T-cell (primary cell): ENCODE data around the gene GPRIN2. TPM values are rescaled to one million over a fixed set of nuclear protein-coding genes. Genes with fewer than 3 reads are reported as not detected.

Source experiments
- ATAC-seq, 4 experiments: fragments of 200-7000 bp in 3 of 4; fragments of 150-1000 bp in 1 of 4; cut with Tn5 transposase; replicated peaks in 1 of 4; 1 replicate in 3 of 4; 2 replicates in 1 of 4; pipeline ENCODE4 v1.10.0; 2021; ENCODE audit warnings: moderate library complexity in 3 of 4, mild to moderate bottlenecking in 2 of 4, moderate number of reproducible peaks in 1 of 4
- CTCF ChIA-PET, 2 donors: fragments of 300-600 bp; sonication (Branson Sonifier 250); formaldehyde crosslinking; loops; one replicate each; lab custom pipeline; 2022; ENCODE audit warnings: antibody characterized with exemption in 2 of 2; lab: Charles Lee
- POLR2A ChIA-PET, 2 donors: fragments of 300-600 bp; sonication (Branson Sonifier 250); formaldehyde crosslinking; loops; one replicate each; lab custom pipeline; 2022; ENCODE audit warnings: antibody characterized with exemption in 2 of 2; lab: Charles Lee
- DNase-seq, 35 experiments: peaks; one replicate each; pipeline versions ENCODE4 v3.0.0 to v3.0.0-alpha.2; 2013 to 2023
- H3K27ac ChIP-seq: one replicate; pipeline ENCODE4 v1.5.1; 2013; ENCODE audit warnings: low read length
- H3K27me3 ChIP-seq, 2 experiments: replicated peaks in 1 of 2; 1 replicate in 1 of 2; 2 replicates in 1 of 2; pipeline versions ENCODE4 v1.6.1 to v1.7.0; 2013; ENCODE audit warnings: low read length in 1 of 2, mixed read lengths in 1 of 2; ENCODE audit not compliant: control insufficient read depth in 2 of 2, insufficient read depth in 2 of 2; ENCODE audit errors: extremely low read depth in 1 of 2
- H3K36me3 ChIP-seq, 2 donors: 1 replicate in 1 of 2; 2 replicates in 1 of 2; pipeline versions ENCODE4 v1.6.1 to v1.7.0; 2013; ENCODE audit warnings: low read length in 1 of 2; ENCODE audit not compliant: control insufficient read depth in 2 of 2, insufficient read depth in 1 of 2; ENCODE audit errors: extremely low read depth in 1 of 2
- H3K4me1 ChIP-seq, 2 experiments: 1 replicate in 1 of 2; 2 replicates in 1 of 2; pipeline versions ENCODE4 v1.6.1 to v1.7.0; 2013; ENCODE audit warnings: low read length in 2 of 2, mixed read lengths in 1 of 2; ENCODE audit not compliant: insufficient read depth in 2 of 2, control insufficient read depth in 1 of 2; ENCODE audit errors: extremely low read depth in 1 of 2
- H3K4me3 ChIP-seq, 2 donors: 1 replicate in 1 of 2; 2 replicates in 1 of 2; pipeline versions ENCODE4 v1.5.1 to v1.7.0; 2013; ENCODE audit warnings: mild to moderate bottlenecking in 2 of 2, low read length in 1 of 2, moderate library complexity in 1 of 2; ENCODE audit not compliant: control insufficient read depth in 1 of 2; ENCODE audit errors: extremely low read depth in 1 of 2
- H3K9me3 ChIP-seq: 2 replicates; pipeline ENCODE4 v1.7.0; 2013
- H3K27ac Mint-ChIP-seq, 2 donors: one replicate each; pipeline ENCODE4 v1.8.0; 2020 to 2021; ENCODE audit warnings: mild to moderate bottlenecking in 2 of 2, mixed read lengths in 2 of 2
- H3K27me3 Mint-ChIP-seq, 2 donors: one replicate each; pipeline ENCODE4 v1.8.0; 2021 to 2022; ENCODE audit warnings: mixed read lengths in 2 of 2
- H3K36me3 Mint-ChIP-seq: one replicate; pipeline ENCODE4 v1.8.0; 2021; ENCODE audit warnings: mixed read lengths
- H3K4me1 Mint-ChIP-seq, 3 donors: one replicate each; pipeline ENCODE4 v1.8.0; 2020 to 2022; ENCODE audit warnings: mixed read lengths in 3 of 3, mild to moderate bottlenecking in 1 of 3
- H3K4me3 Mint-ChIP-seq, 3 donors: one replicate each; pipeline ENCODE4 v1.8.0; 2020 to 2022; ENCODE audit warnings: mild to moderate bottlenecking in 3 of 3, mixed read lengths in 3 of 3, moderate library complexity in 3 of 3
- H3K9me3 Mint-ChIP-seq, 3 donors: one replicate each; pipeline ENCODE4 v1.8.0; 2020 to 2022; ENCODE audit warnings: mixed read lengths in 3 of 3
- WGBS: methylation state at CpG from one replicate; pipeline ENCODE4 v1.1.5; 2013; ENCODE audit warnings: missing lambda C conversion rate; ENCODE audit not compliant: insufficient coverage; 5-methylcytosine and 5-hydroxymethylcytosine counted together
- total RNA-seq, 35 experiments: library from RNA in 6 of 35; stranded (reverse) in 6 of 35; fragments of 120-200 nt in 1 of 35; gene quantifications; one replicate each; pipeline versions ENCODE4 v1.2.1 to v1.2.4 and lab custom pipeline; 2013 to 2026

Gene GPRIN2
- total RNA-seq, 5 donors from 2014 or later (not counting 1 experiment from before 2014, with no cell fraction given): not detected

- H3K4me1 ChIP-seq: peaks cover 0 to 7% of the 10 kb centered on the region in 2 experiments
- H3K27ac ChIP-seq: no peak overlapping the region
- POLR2A ChIA-PET: no interaction called here
- Mint-ChIP-seq H3K4me1 (peaks cover 6 to 14% (median 9%) of the 10 kb centered on the region in 3 donors), H3K36me3 (no peaks in the 10 kb centered on the region), H3K27me3 (peaks cover 0 to 5% of the 10 kb centered on the region in 2 donors), H3K4me3 (no peak overlapping the region), H3K9me3 (no peaks in the 10 kb centered on the region), H3K27ac (no peak overlapping the region)
- 56% methylated on average over 4 of the region's 4 CpGs for WGBS
- no peaks in the 10 kb centered on the region for H3K36me3 ChIP-seq
- H3K27me3 ChIP-seq: peaks cover 0 to 81% of the 10 kb centered on the region in 2 experiments
- peak in 1 of 35 experiments; percentile 1 for DNase-seq
- H3K4me3 ChIP-seq: no peak overlapping the region
- CTCF ChIA-PET: interaction anchor here in 1 of 2 donors (0.6 kb wide), 1 partner anchor 530 kb away, joined by 3 read pairs; no protein-coding TSS in a partner anchor
- ATAC-seq: no peak
- no peaks in the 10 kb centered on the region for H3K9me3 ChIP-seq
These were observed 1.1 kb downstream of the GPRIN2 start for GRCh38 chr10:46555366-46555712.

GRCh38 chr10:46554166-46554781 lies 2.2 kb downstream of the GPRIN2 start:
- WGBS: 87% methylated on average over 7 of the region's 7 CpGs
- Mint-ChIP-seq H3K27me3 (peaks cover 1 to 5% of the 10 kb centered on the region in 2 donors), H3K4me1 (peaks cover 6 to 14% (median 9%) of the 10 kb centered on the region in 3 donors), H3K9me3 (no peaks in the 10 kb centered on the region), H3K4me3 (no peak overlapping the region), H3K36me3 (no peaks in the 10 kb centered on the region), H3K27ac (no peak overlapping the region)
- H3K27me3 ChIP-seq: peaks cover 0 to 88% of the 10 kb centered on the region in 2 experiments
- peaks cover 0 to 7% of the 10 kb centered on the region in 2 experiments for H3K4me1 ChIP-seq
- DNase-seq (peak in 3 of 35 experiments; percentile 0 to 20 (median 0)), ATAC-seq (no peak)
- ChIA-PET POLR2A (no interaction called here), CTCF (no interaction called here)
- H3K9me3 ChIP-seq: no peaks in the 10 kb centered on the region
- H3K36me3 ChIP-seq: no peaks in the 10 kb centered on the region
- H3K27ac ChIP-seq: no peak overlapping the region
- no peak overlapping the region for H3K4me3 ChIP-seq

GRCh38 chr10:46553238-46554049 lies 3.0 kb downstream of the GPRIN2 start:
- DNase-seq (peak in 5 of 35 experiments; percentile 0 to 24 (median 3)), ATAC-seq (no peak)
- Mint-ChIP-seq H3K27ac (no peak overlapping the region), H3K4me3 (no peak overlapping the region), H3K9me3 (no peaks in the 10 kb centered on the region), H3K27me3 (peaks cover 1 to 5% of the 10 kb centered on the region in 2 donors), H3K4me1 (peaks cover 6 to 14% (median 9%) of the 10 kb centered on the region in 3 donors), H3K36me3 (no peaks in the 10 kb centered on the region)
- H3K36me3 ChIP-seq: no peaks in the 10 kb centered on the region
- H3K4me3 ChIP-seq: no peak overlapping the region
- peaks cover 0 to 82% of the 10 kb centered on the region in 2 experiments for H3K27me3 ChIP-seq
- CTCF ChIA-PET: no interaction called here
- peaks cover 0 to 7% of the 10 kb centered on the region in 2 experiments for H3K4me1 ChIP-seq
- POLR2A ChIA-PET: no interaction called here
- 58% methylated on average over 2 of the region's 2 CpGs for WGBS
- no peak overlapping the region for H3K27ac ChIP-seq
- H3K9me3 ChIP-seq: no peaks in the 10 kb centered on the region

GRCh38 chr10:46552526-46553237 lies 3.8 kb downstream of the GPRIN2 start:
- peaks cover 0 to 7% of the 10 kb centered on the region in 2 experiments for H3K4me1 ChIP-seq
- Mint-ChIP-seq H3K36me3 (no peaks in the 10 kb centered on the region), H3K9me3 (no peaks in the 10 kb centered on the region), H3K4me1 (peaks cover 6 to 9% (median 9%) of the 10 kb centered on the region in 3 donors), H3K4me3 (no peak overlapping the region), H3K27me3 (peaks cover 1 to 5% of the 10 kb centered on the region in 2 donors), H3K27ac (no peak overlapping the region)
- no peaks in the 10 kb centered on the region for H3K9me3 ChIP-seq
- 86% methylated on average over 10 of the region's 10 CpGs for WGBS
- no peaks in the 10 kb centered on the region for H3K36me3 ChIP-seq
- ATAC-seq (no peak), DNase-seq (peak in 5 of 35 experiments; percentile 0 to 12 (median 1))
- POLR2A ChIA-PET: no interaction called here
- no peak overlapping the region for H3K27ac ChIP-seq
- peaks cover 0 to 82% of the 10 kb centered on the region in 2 experiments for H3K27me3 ChIP-seq
- H3K4me3 ChIP-seq: no peak overlapping the region
- CTCF ChIA-PET: no interaction called here

DNA sequence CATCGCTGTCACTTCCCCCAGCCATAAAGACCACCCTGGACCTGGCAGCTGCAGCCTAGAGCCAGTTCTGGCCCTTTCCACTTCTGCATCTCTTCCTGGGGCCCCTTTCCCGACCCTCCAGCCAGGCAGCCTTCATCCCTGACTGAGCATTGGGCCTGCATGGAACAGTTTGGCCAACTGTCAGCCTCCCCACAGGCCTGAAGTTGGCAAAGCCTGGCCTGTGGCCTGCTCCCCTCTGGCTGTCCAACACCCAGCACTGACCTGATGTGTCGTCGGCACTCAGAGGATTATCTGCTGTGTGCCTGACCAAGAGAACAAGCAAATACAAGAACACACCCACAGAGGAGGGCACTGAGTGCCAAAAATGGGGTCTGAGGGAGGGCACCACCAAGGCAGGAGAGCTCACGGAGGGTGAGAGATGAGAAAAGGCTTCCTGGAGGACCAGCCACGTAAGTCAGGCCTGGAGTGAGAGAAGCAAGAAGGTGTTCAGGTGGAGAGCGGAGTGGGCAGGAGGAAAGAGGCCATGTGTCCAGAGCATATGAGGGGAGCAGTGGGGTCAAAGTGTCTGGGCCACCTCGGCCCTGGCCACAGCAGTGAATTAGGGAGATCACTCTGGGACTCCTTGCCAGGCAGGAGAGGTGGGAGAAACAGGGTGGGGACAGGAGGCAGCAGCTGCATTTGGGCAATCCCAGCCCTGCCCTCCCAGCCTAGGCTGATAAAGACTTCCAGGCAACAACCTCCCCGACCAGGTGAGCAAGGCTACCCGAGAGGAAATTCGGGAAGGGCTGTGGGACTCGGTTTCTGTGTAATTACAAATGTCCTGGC lies 4.5 kb downstream of the GPRIN2 start:
- no peak overlapping the region for H3K4me3 ChIP-seq
- peaks cover 0 to 79% of the 10 kb centered on the region in 2 experiments for H3K27me3 ChIP-seq
- Mint-ChIP-seq H3K27ac (no peak overlapping the region), H3K27me3 (peaks cover 1 to 5% of the 10 kb centered on the region in 2 donors), H3K36me3 (no peaks in the 10 kb centered on the region), H3K4me3 (no peak overlapping the region), H3K9me3 (no peaks in the 10 kb centered on the region), H3K4me1 (peaks cover 2 to 6% (median 4%) of the 10 kb centered on the region in 3 donors)
- peaks cover 0 to 7% of the 10 kb centered on the region in 2 experiments for H3K4me1 ChIP-seq
- H3K9me3 ChIP-seq: no peaks in the 10 kb centered on the region
- ATAC-seq (no peak), DNase-seq (peak in 7 of 35 experiments; percentile 0 to 24 (median 4))
- H3K27ac ChIP-seq: no peak overlapping the region
- CTCF ChIA-PET: no interaction called here
- H3K36me3 ChIP-seq: no peaks in the 10 kb centered on the region
- 71% methylated on average over 11 of the region's 12 CpGs for WGBS
- POLR2A ChIA-PET: no interaction called here
